GM23248 (cell line): ENCODE data around the gene ZCCHC2. TPM values are rescaled to one million over a fixed set of nuclear protein-coding genes. Genes with fewer than 3 reads are reported as not detected.

Experiments
- DNase-seq: peaks from one replicate; pipeline ENCODE4 v3.0.0-alpha.2; 2015
- H2AFZ ChIP-seq: fragments of 200-600 bp; sonication (generic); 2 replicates; pipeline ENCODE4 v1.6.1; 2016; ENCODE audit warnings: antibody characterized with exemption
- H3F3A ChIP-seq: fragments of 200-600 bp; sonication (generic); 2 replicates; pipeline ENCODE4 v1.6.1; 2016; ENCODE audit warnings: mild to moderate bottlenecking, antibody characterized with exemption, mixed run types; ENCODE audit not compliant: insufficient read depth
- H3K27ac ChIP-seq: fragments of 200-600 bp; sonication (generic); 2 replicates; pipeline ENCODE4 v1.5.1; 2016; ENCODE audit warnings: mild to moderate bottlenecking
- H3K27me3 ChIP-seq: fragments of 200-600 bp; sonication (generic); replicated peaks from 2 replicates; pipeline ENCODE4 v1.6.1; 2016; ENCODE audit warnings: mild to moderate bottlenecking; ENCODE audit not compliant: insufficient read depth
- H3K36me3 ChIP-seq: fragments of 200-600 bp; sonication (generic); 2 replicates; pipeline ENCODE4 v1.6.1; 2016; ENCODE audit warnings: low read depth, mild to moderate bottlenecking
- H3K4me1 ChIP-seq: fragments of 200-600 bp; sonication (generic); 2 replicates; pipeline ENCODE4 v1.6.1; 2016; ENCODE audit warnings: mild to moderate bottlenecking; ENCODE audit not compliant: insufficient read depth
- H3K4me2 ChIP-seq: fragments of 200-600 bp; sonication (generic); one replicate; pipeline ENCODE4 v1.6.1; 2016; ENCODE audit warnings: mild to moderate bottlenecking; ENCODE audit not compliant: unreplicated experiment
- H3K4me3 ChIP-seq: fragments of 200-600 bp; sonication (generic); 2 replicates; pipeline ENCODE4 v1.5.1; 2016; ENCODE audit warnings: mild to moderate bottlenecking
- H3K79me2 ChIP-seq: fragments of 200-600 bp; sonication (generic); 2 replicates; pipeline ENCODE4 v1.6.1; 2016; ENCODE audit warnings: mild to moderate bottlenecking; ENCODE audit not compliant: insufficient read depth
- H3K9ac ChIP-seq: fragments of 200-600 bp; sonication (generic); 2 replicates; pipeline ENCODE4 v1.6.1; 2016; ENCODE audit warnings: mild to moderate bottlenecking
- H3K9me2 ChIP-seq: fragments of 200-600 bp; sonication (generic); 2 replicates; pipeline ENCODE4 v1.6.1; 2016; ENCODE audit warnings: mixed run types, mild to moderate bottlenecking, moderate library complexity; ENCODE audit not compliant: insufficient read depth
- H3K9me3 ChIP-seq: fragments of 200-600 bp; sonication (generic); one replicate; pipeline ENCODE4 v1.6.1; 2017; ENCODE audit warnings: low read depth
- H4K20me1 ChIP-seq: fragments of 200-600 bp; sonication (generic); 2 replicates; pipeline ENCODE4 v1.6.0; 2016; ENCODE audit not compliant: insufficient read depth
- EZH2 ChIP-seq: fragments of 200-600 bp; sonication (generic); IDR thresholded peaks from 2 replicates; pipeline ENCODE4 v1.6.1; 2018; ENCODE audit warnings: antibody characterized with exemption, mild to moderate bottlenecking; ENCODE audit not compliant: insufficient read depth, poor library complexity, severe bottlenecking
- EZH2phosphoT487 ChIP-seq: fragments of 200-600 bp; sonication (generic); IDR thresholded peaks from 2 replicates; pipeline ENCODE4 v1.6.1; 2018; ENCODE audit warnings: antibody characterized with exemption, moderate library complexity, mild to moderate bottlenecking, low read depth; ENCODE audit not compliant: insufficient read depth
- WGBS, 2 experiments: methylation state at CpG; one replicate each; pipeline ENCODE4 v1.1.6; 2015 to 2017; ENCODE audit warnings: low lambda C conversion rate in 2 of 2, low coverage in 1 of 2; ENCODE audit errors: missing lambda C conversion rate in 2 of 2; 5-methylcytosine and 5-hydroxymethylcytosine counted together
- in situ Hi-C: fragments of 300-500 bp; cut with MboI; formaldehyde crosslinking; loops from 2 replicates; pipeline ENCODE4 v1.15.0; 2020
- polyA plus RNA-seq: library from polyadenylated mRNA; unstranded; fragments of >200 nt; fragmentation: Nextera tagmentation; extraction: Ambion mirVana; gene quantifications from 2 replicates; pipeline ENCODE4 v1.2.1, GENCODE V29; 2016
- total RNA-seq: library from RNA; depleted of rRNA; stranded (reverse); fragments of >200 nt; shearing (Covaris generic); gene quantifications from 2 replicates; pipeline ENCODE4 v1.2.3, GENCODE V29; 2014

ZCCHC2 gene
- total and polyA plus RNA-seq, 2 experiments from 2014 or later = 0.81 to 1.7 TPM

DNA sequence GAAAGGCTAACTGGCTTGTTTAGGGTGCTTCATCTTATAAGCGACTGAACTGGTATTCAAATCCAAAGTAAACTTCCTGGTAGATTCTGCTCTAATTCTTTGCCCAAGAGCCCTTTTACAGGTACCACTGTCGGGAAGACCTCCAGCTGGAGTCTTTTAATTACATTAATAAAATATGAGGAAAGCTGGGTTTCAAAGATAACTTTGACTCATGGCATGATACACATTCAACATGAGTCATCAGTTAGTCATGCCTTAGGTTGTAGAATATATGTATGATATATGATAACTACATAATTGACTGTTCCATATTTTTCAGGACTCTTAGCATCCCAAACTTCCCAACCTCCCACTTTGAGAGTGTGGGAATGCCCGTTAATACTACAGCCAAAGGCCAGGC, 32.3 kb downstream of the ZCCHC2 start:
- TF ChIP-seq EZH2 = no peak
- no peak overlapping the region for H3K4me2 ChIP-seq

DNA sequence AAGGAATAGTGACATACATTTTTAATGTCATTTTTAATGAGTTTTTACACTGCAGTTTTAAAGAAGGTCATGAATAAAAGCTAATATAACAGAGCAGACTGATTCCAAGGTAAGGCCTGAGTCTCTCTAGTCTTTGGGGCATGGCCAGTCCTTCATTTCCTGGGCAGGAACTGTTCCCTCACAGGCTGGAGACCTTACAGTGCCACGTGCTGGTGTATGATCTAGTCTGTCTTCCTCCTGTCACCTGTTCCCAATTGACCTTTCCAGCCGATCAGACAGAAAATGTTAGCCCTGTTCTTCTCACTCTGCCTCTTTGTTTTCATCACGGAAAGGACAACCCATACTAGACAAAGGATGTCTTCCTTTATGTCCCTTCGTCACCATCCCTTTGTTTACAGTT, 33.6 kb downstream of the ZCCHC2 start:
- in situ Hi-C loops = loop anchor here (25.0 kb wide), 1 partner anchor 369 kb away; the partner anchor contains the start of genes PIGN and RELCH
- TF ChIP-seq EZH2 (no peak), EZH2phosphoT487 (no peak)

More for the DNA sequence above, 32.3 kb downstream of the ZCCHC2 start:
- Histone ChIP-seq H3K79me2 (no peaks in the 10 kb centered on the region), H3K9ac (no peak overlapping the region), H3K36me3 (peaks cover 25% of the 10 kb centered on the region), H3K4me1 (0 out of 2 replicates have a peak, but pooled peaks cover 6% of the 10 kb centered on the region), H3F3A (no peaks in the 10 kb centered on the region), H3K27me3 (no peaks in the 10 kb centered on the region), H3K9me3 (no peaks in the 10 kb centered on the region), H2AFZ (no peak overlapping the region), H3K27ac (no peak overlapping the region), H3K4me3 (no peak overlapping the region), H3K9me2 (no peaks in the 10 kb centered on the region), H4K20me1 (no peaks in the 10 kb centered on the region)
- WGBS, 2 experiments = 96 to 97% methylated on average over 3 of the region's 3 CpGs
- peak; percentile 46 for DNase-seq
- in situ Hi-C loops = loop anchor here (25.0 kb wide), 1 partner anchor 368 kb away; the partner anchor contains the start of genes PIGN and RELCH

GRCh38 chr18:62558015-62558663, 35.3 kb downstream of the ZCCHC2 start:
- no peak overlapping the region for H3K9ac ChIP-seq
- TF ChIP-seq EZH2phosphoT487 = no peak
- TF ChIP-seq EZH2 = no peak
- H3K27me3 ChIP-seq = no peaks in the 10 kb centered on the region
- no peak for DNase-seq
- no peaks in the 10 kb centered on the region for H3K9me3 ChIP-seq
- in situ Hi-C loops = loop anchor here (25.0 kb wide), 1 partner anchor 371 kb away; the partner anchor contains the start of genes PIGN and RELCH
- no peak overlapping the region for H3K27ac ChIP-seq
- no peak overlapping the region for H2AFZ ChIP-seq
- no peaks in the 10 kb centered on the region for H3K9me2 ChIP-seq
- H3K79me2 ChIP-seq = no peaks in the 10 kb centered on the region
- no peak overlapping the region for H3K4me2 ChIP-seq
- no peaks in the 10 kb centered on the region for H4K20me1 ChIP-seq
- no peak overlapping the region for H3K4me3 ChIP-seq
- no peaks in the 10 kb centered on the region for H3F3A ChIP-seq
- H3K4me1 ChIP-seq = 0 out of 2 replicates have a peak, but pooled peaks cover 6% of the 10 kb centered on the region
- peaks cover 31% of the 10 kb centered on the region for H3K36me3 ChIP-seq
- WGBS, 2 experiments = 84 to 86% methylated on average over 6 of the region's 6 CpGs

More for the DNA sequence above, 33.6 kb downstream of the ZCCHC2 start:
- H3K79me2 ChIP-seq = no peaks in the 10 kb centered on the region
- H4K20me1 ChIP-seq = no peaks in the 10 kb centered on the region
- no peak for DNase-seq
- H3K36me3 ChIP-seq = peaks cover 25% of the 10 kb centered on the region
- H3K9ac ChIP-seq = no peak overlapping the region
- H3K9me2 ChIP-seq = no peaks in the 10 kb centered on the region
- no peak overlapping the region for H3K4me3 ChIP-seq
- H2AFZ ChIP-seq = no peak overlapping the region
- no peaks in the 10 kb centered on the region for H3K9me3 ChIP-seq
- WGBS, 2 experiments = 66 to 74% methylated on average over 4 of the region's 4 CpGs
- no peaks in the 10 kb centered on the region for H3F3A ChIP-seq
- no peaks in the 10 kb centered on the region for H3K27me3 ChIP-seq
- no peak overlapping the region for H3K27ac ChIP-seq
- 0 out of 2 replicates have a peak, but pooled peaks cover 6% of the 10 kb centered on the region for H3K4me1 ChIP-seq
- no peak overlapping the region for H3K4me2 ChIP-seq

GRCh38 chr18:62564044-62564443, 41.2 kb downstream of the ZCCHC2 start:
- TF ChIP-seq EZH2 (no peak), EZH2phosphoT487 (no peak)
- Histone ChIP-seq H3K27ac (no peak overlapping the region), H2AFZ (no peak overlapping the region), H3K4me2 (no peak overlapping the region), H3K36me3 (peaks cover 33% of the 10 kb centered on the region), H3K9me2 (no peaks in the 10 kb centered on the region), H3K9me3 (no peaks in the 10 kb centered on the region), H4K20me1 (no peaks in the 10 kb centered on the region), H3K4me1 (no peaks in the 10 kb centered on the region), H3K79me2 (no peaks in the 10 kb centered on the region), H3F3A (no peaks in the 10 kb centered on the region), H3K27me3 (no peaks in the 10 kb centered on the region), H3K4me3 (no peak overlapping the region), H3K9ac (no peak overlapping the region)
- in situ Hi-C loops = loop anchor here (25.0 kb wide), 1 partner anchor 377 kb away; the partner anchor contains the start of genes PIGN and RELCH
- WGBS, 2 experiments = 86% methylated on average over 3 of the region's 3 CpGs
- DNase-seq = no peak
